Lower lobe of right lung (tissue), 2 donors: ENCODE data around the gene FAIM. TPM values are rescaled to one million over a fixed set of nuclear protein-coding genes. Genes with fewer than 3 reads are reported as not detected.
"Not testable (repeated sequence)": the region's sequence is repeated elsewhere in the genome, so short reads cannot be mapped to it uniquely, and the experiment has no call there.

Source experiments
- ATAC-seq, 2 donors: fragments of 200-7000 bp; cut with Tn5 transposase; one replicate each; pipeline ENCODE4 v1.9.1; 2020 to 2022; ENCODE audit warnings: mild to moderate bottlenecking in 2 of 2, moderate library complexity in 2 of 2
- DNase-seq: peaks from one replicate; pipeline ENCODE4 v3.0.0-alpha.2; 2020
- H3K27ac ChIP-seq: fragments of 200-600 bp; one replicate; pipeline ENCODE4 v1.8.0; 2022
- H3K27me3 ChIP-seq: fragments of 200-600 bp; one replicate; pipeline ENCODE4 v1.8.0; 2022; ENCODE audit warnings: low read depth
- H3K36me3 ChIP-seq: fragments of 200-600 bp; one replicate; pipeline ENCODE4 v1.8.0; 2022; ENCODE audit warnings: mild to moderate bottlenecking
- H3K4me1 ChIP-seq: fragments of 200-600 bp; one replicate; pipeline ENCODE4 v1.8.0; 2022
- H3K4me3 ChIP-seq: fragments of 200-600 bp; one replicate; pipeline ENCODE4 v1.8.0; 2022; ENCODE audit warnings: mild to moderate bottlenecking
- H3K9me3 ChIP-seq: fragments of 200-600 bp; one replicate; pipeline ENCODE4 v1.8.0; 2022
- CTCF ChIP-seq: fragments of 200-600 bp; IDR thresholded peaks from one replicate; pipeline ENCODE4 v1.8.0; 2022; ENCODE audit warnings: antibody characterized with exemption, mild to moderate bottlenecking
- intact Hi-C: fragments of 100-400 bp; cut with DNase I; formaldehyde crosslinking; loops from one replicate; pipeline ENCODE4 v1.11.0; 2022
- long read RNA-seq: library from polyadenylated mRNA; unstranded; transcript quantifications from one replicate; pipeline ENCODE4 v2.0.0, GENCODE V29; 2021
- total RNA-seq: library from RNA; stranded (reverse); fragmentation: NEBNext Ultra II Directional; extraction: Animal tissue kit (Norgen Biotek cat#: 25700); gene quantifications from one replicate; pipeline ENCODE4 v1.2.1, GENCODE V29; 2021
- donor health status: DM: no; HTN: yes; CAD: no; lungs with severe emphysema.

The FAIM gene
- 12.3 TPM for total RNA-seq
- long read RNA-seq, transcript FAIM-204 (5 exons, 946 nt), result major isoform, 17 of 23 reads
- long read RNA-seq, partial matches to known transcripts, result 3 of 23 reads
- long read RNA-seq, other reads (novel, unspliced or antisense), result 1 of 23 reads

- intact Hi-C loops, result no loop called here
- peak within 1 kb of the TSS; percentile 74 for H3K4me3 ChIP-seq
- ATAC-seq (peak; percentile 88 to 91), DNase-seq (peak; percentile 84)
- peak within 1 kb of the TSS; percentile 98 for H3K27ac ChIP-seq
- H3K4me1 ChIP-seq, result peaks cover 14% of the 10 kb centered on the region
- no peak for TF ChIP-seq CTCF
- no peaks in the 10 kb centered on the region for H3K9me3 ChIP-seq
- H3K36me3 ChIP-seq, result no peaks in the 10 kb centered on the region
- H3K27me3 ChIP-seq, result no peaks in the 10 kb centered on the region
Measured at GRCh38 chr3:138608322-138609135, at the start of gene FAIM. Gene FAIM, plus strand, starts transcription at chr3:138608771. Its CDS starts 10,956 bp downstream, at chr3:138619727.

- Histone ChIP-seq H3K4me1 (peaks cover 5% of the 10 kb centered on the region), H3K9me3 (peaks cover 7% of the 10 kb centered on the region), H3K4me3 (no peak overlapping the region), H3K27ac (no peak overlapping the region), H3K27me3 (no peaks in the 10 kb centered on the region), H3K36me3 (no peaks in the 10 kb centered on the region)
- DNase-seq (no peak), ATAC-seq (no peak)
- no peak for TF ChIP-seq CTCF
- intact Hi-C loops, result no loop called here
Measured at GRCh38 chr3:138559134-138559533, 49.4 kb upstream of the FAIM start.

GRCh38 chr3:138560501-138560900 is 48.1 kb upstream of the FAIM start:
- Histone ChIP-seq H3K9me3 (peaks cover 7% of the 10 kb centered on the region), H3K4me3 (no peak overlapping the region), H3K4me1 (peaks cover 5% of the 10 kb centered on the region), H3K27ac (no peak overlapping the region), H3K27me3 (no peaks in the 10 kb centered on the region), H3K36me3 (no peaks in the 10 kb centered on the region)
- intact Hi-C loops, result no loop called here
- ATAC-seq, result peak; percentile 51 to 64
- DNase-seq, result no peak
- TF ChIP-seq CTCF, result no peak

GRCh38 chr3:138562902-138563301 is 45.7 kb upstream of the FAIM start:
- H3K27me3 ChIP-seq, intact Hi-C loops, H3K9me3 ChIP-seq, ATAC-seq, H3K4me3 ChIP-seq, H3K4me1 ChIP-seq, H3K36me3 ChIP-seq, H3K27ac ChIP-seq, DNase-seq: not testable (repeated sequence)

- H3K27ac ChIP-seq, ATAC-seq, H3K9me3 ChIP-seq, H3K27me3 ChIP-seq, intact Hi-C loops, H3K4me3 ChIP-seq, DNase-seq, H3K36me3 ChIP-seq, H3K4me1 ChIP-seq: not testable (repeated sequence)
Measured at GRCh38 chr3:138566293-138566692, 42.3 kb upstream of the FAIM start.

GRCh38 chr3:138567403-138567802 is 41.2 kb upstream of the FAIM start:
- no peak for DNase-seq
- H3K27ac ChIP-seq, result no peak overlapping the region

More at GRCh38 chr3:138567403-138567802, 41.2 kb upstream of the FAIM start:
- TF ChIP-seq CTCF, result no peak
- H3K9me3 ChIP-seq, result no peaks in the 10 kb centered on the region
- intact Hi-C loops, result no loop called here
- no peaks in the 10 kb centered on the region for H3K36me3 ChIP-seq
- peaks cover 2% of the 10 kb centered on the region for H3K4me1 ChIP-seq
- H3K27me3 ChIP-seq, result no peaks in the 10 kb centered on the region
- peak in 1 of 2 donors; percentile 55 for ATAC-seq
- no peak overlapping the region for H3K4me3 ChIP-seq
